SH-SY5Y (cell line): ENCODE results near the gene PSAP.

Experiments used
- GATA2 ChIP-seq: IDR thresholded peaks from 2 replicates; pipeline ENCODE4 v1.6.1; 2011; ENCODE audit warnings: mild to moderate bottlenecking, low read depth, low read length
- GATA3 ChIP-seq: IDR thresholded peaks from 2 replicates; pipeline ENCODE4 v1.6.1; 2011; ENCODE audit warnings: low read depth, mild to moderate bottlenecking, low read length, moderate library complexity

DNA sequence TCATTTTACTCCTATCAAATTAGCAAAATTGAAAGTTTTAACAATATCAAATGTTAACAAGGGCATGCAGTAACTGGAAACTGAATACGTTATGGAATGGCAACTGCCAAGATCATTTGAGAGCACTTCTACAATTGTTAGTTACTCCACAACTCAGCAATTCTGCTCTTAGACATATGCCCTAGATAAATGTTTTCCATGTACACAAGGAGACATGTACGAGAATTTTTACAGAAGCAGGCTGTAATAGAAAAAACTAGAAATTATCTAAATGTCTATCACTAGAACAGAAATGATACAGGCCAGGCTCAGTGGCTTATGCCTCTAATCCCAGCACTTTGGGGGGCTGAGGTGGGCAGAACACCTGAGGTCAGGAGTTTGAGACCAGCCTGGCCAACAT, 7.0 kb downstream of the PSAP start:
- TF ChIP-seq GATA2 (no peak), GATA3 (no peak)
